H9 (cell line): ENCODE data around the gene PLXNA4. TPM values are rescaled to one million over a fixed set of nuclear protein-coding genes. Genes with fewer than 3 reads are reported as not detected.

Source experiments
- DNase-seq: peaks from one replicate; pipeline ENCODE4 v3.0.0-alpha.2; 2017
- H2AFZ ChIP-seq: one replicate; pipeline ENCODE4 v1.6.1; 2013; ENCODE audit warnings: mild to moderate bottlenecking, low read length, control low read depth, moderate library complexity
- H2AK5ac ChIP-seq: 2 replicates; pipeline ENCODE4 v1.6.1; 2013; ENCODE audit warnings: low read length, control low read depth, mixed read lengths; ENCODE audit not compliant: insufficient read length
- H2BK120ac ChIP-seq: one replicate; pipeline ENCODE4 v1.6.1; 2013; ENCODE audit warnings: low read depth, mild to moderate bottlenecking, low read length, control low read depth, inconsistent platforms; ENCODE audit not compliant: poor library complexity, severe bottlenecking
- H2BK12ac ChIP-seq: 2 replicates; pipeline ENCODE4 v1.6.1; 2013; ENCODE audit warnings: low read length, control low read depth, mixed read lengths, low read depth; ENCODE audit not compliant: insufficient read length
- H2BK15ac ChIP-seq: 2 replicates; pipeline ENCODE4 v1.6.1; 2013; ENCODE audit warnings: low read depth, low read length, control low read depth
- H2BK20ac ChIP-seq: one replicate; pipeline ENCODE4 v1.6.1; 2013; ENCODE audit warnings: low read depth, mild to moderate bottlenecking, low read length, control low read depth, inconsistent platforms; ENCODE audit not compliant: poor library complexity, severe bottlenecking
- H2BK5ac ChIP-seq: 2 replicates; pipeline ENCODE4 v1.6.1; 2013; ENCODE audit warnings: low read length, control low read depth, mixed read lengths; ENCODE audit not compliant: insufficient read length
- H3K14ac ChIP-seq: 2 replicates; pipeline ENCODE4 v1.6.1; 2013; ENCODE audit warnings: low read length, control low read depth; ENCODE audit not compliant: insufficient read depth
- H3K18ac ChIP-seq: 2 replicates; pipeline ENCODE4 v1.6.1; 2013; ENCODE audit warnings: low read depth, mild to moderate bottlenecking, mixed read lengths, low read length, control low read depth; ENCODE audit not compliant: insufficient read length
- H3K23ac ChIP-seq: 2 replicates; pipeline ENCODE4 v1.6.1; 2013; ENCODE audit warnings: low read length, control low read depth, mixed read lengths, low read depth; ENCODE audit not compliant: insufficient read length
- H3K23me2 ChIP-seq: 2 replicates; pipeline ENCODE4 v1.6.1; 2013; ENCODE audit warnings: low read depth, mild to moderate bottlenecking, mixed read lengths, low read length, control low read depth; ENCODE audit not compliant: insufficient read length, poor library complexity, severe bottlenecking
- H3K27ac ChIP-seq: 2 replicates; pipeline ENCODE4 v1.5.1; 2013; ENCODE audit warnings: low read length, control low read depth, mixed read lengths, low read depth; ENCODE audit not compliant: insufficient read length
- H3K27me3 ChIP-seq: 2 replicates; pipeline ENCODE4 v1.6.1; 2013; ENCODE audit warnings: low read length, control low read depth, inconsistent platforms; ENCODE audit not compliant: insufficient read depth
- H3K4ac ChIP-seq: 2 replicates; pipeline ENCODE4 v1.6.1; 2013; ENCODE audit warnings: low read depth, mild to moderate bottlenecking, control low read depth, inconsistent platforms, low read length, moderate library complexity
- H3K4me1 ChIP-seq: 2 replicates; pipeline ENCODE4 v1.6.1; 2013; ENCODE audit warnings: low read length, control low read depth, inconsistent platforms; ENCODE audit not compliant: insufficient read depth
- H3K4me2 ChIP-seq: 2 replicates; pipeline ENCODE4 v1.6.1; 2013; ENCODE audit warnings: low read length, control low read depth, mixed read lengths; ENCODE audit not compliant: insufficient read length, insufficient read depth
- H3K56ac ChIP-seq: 2 replicates; pipeline ENCODE4 v1.6.1; 2013; ENCODE audit warnings: low read depth, mild to moderate bottlenecking, mixed read lengths, low read length, control low read depth; ENCODE audit not compliant: insufficient read length
- H3K79me1 ChIP-seq: 2 replicates; pipeline ENCODE4 v1.6.1; 2013; ENCODE audit warnings: low read depth, mild to moderate bottlenecking, moderate library complexity, low read length, control low read depth, inconsistent platforms; ENCODE audit not compliant: insufficient read depth, poor library complexity, severe bottlenecking
- H3K79me2 ChIP-seq: 2 replicates; pipeline ENCODE4 v1.6.1; 2013; ENCODE audit warnings: low read length, control low read depth, inconsistent platforms; ENCODE audit not compliant: insufficient read depth
- H3K9ac ChIP-seq: 2 replicates; pipeline ENCODE4 v1.6.1; 2013; ENCODE audit warnings: low read length, control low read depth, mixed read lengths; ENCODE audit not compliant: insufficient read length; ENCODE audit errors: extremely low read depth
- H3K9me3 ChIP-seq: one replicate; pipeline ENCODE4 v1.6.1; 2013; ENCODE audit warnings: low read depth, low read length, inconsistent platforms; ENCODE audit not compliant: control insufficient read depth
- H3T11ph ChIP-seq: one replicate; pipeline ENCODE4 v1.6.1; 2013; ENCODE audit warnings: mild to moderate bottlenecking, low read length, control low read depth, inconsistent platforms
- H4K20me1 ChIP-seq: one replicate; pipeline ENCODE4 v1.6.1; 2013; ENCODE audit not compliant: control insufficient read depth, insufficient read length, insufficient read depth
- H4K5ac ChIP-seq: 2 replicates; pipeline ENCODE4 v1.6.1; 2013; ENCODE audit warnings: low read depth, mild to moderate bottlenecking, mixed read lengths, low read length, control low read depth; ENCODE audit not compliant: insufficient read length
- H4K8ac ChIP-seq: replicated peaks from 2 replicates; pipeline ENCODE4 v1.6.1; 2013; ENCODE audit warnings: low read length, control low read depth, mixed read lengths, low read depth; ENCODE audit not compliant: insufficient read length
- H4K91ac ChIP-seq: 2 replicates; pipeline ENCODE4 v1.6.1; 2013; ENCODE audit warnings: low read depth, mild to moderate bottlenecking, moderate library complexity, mixed read lengths, low read length, control low read depth; ENCODE audit not compliant: insufficient read length
- H3K27ac Mint-ChIP-seq, 3 experiments: 2 replicates in 2 of 3; 3 replicates in 1 of 3; pipeline ENCODE4 v1.8.0; 2020 to 2021; ENCODE audit warnings: mixed read lengths in 3 of 3, mild to moderate bottlenecking in 1 of 3, moderate library complexity in 1 of 3
- H3K27me3 Mint-ChIP-seq: 2 replicates; pipeline ENCODE4 v1.8.0; 2021; ENCODE audit warnings: low read depth, mild to moderate bottlenecking, moderate library complexity, mixed read lengths
- H3K36me3 Mint-ChIP-seq, 3 experiments: 2 replicates in 2 of 3; 3 replicates in 1 of 3; pipeline ENCODE4 v1.8.0; 2020 to 2021; ENCODE audit warnings: low read depth in 3 of 3, mixed read lengths in 3 of 3; ENCODE audit not compliant: insufficient read depth in 1 of 3
- H3K4me1 Mint-ChIP-seq, 2 experiments: 2 replicates each; pipeline ENCODE4 v1.8.0; 2020; ENCODE audit warnings: mixed read lengths in 2 of 2
- H3K4me3 Mint-ChIP-seq, 2 experiments: 2 replicates in 1 of 2; 3 replicates in 1 of 2; pipeline ENCODE4 v1.8.0; 2020 to 2021; ENCODE audit warnings: mild to moderate bottlenecking in 2 of 2, mixed read lengths in 2 of 2, moderate library complexity in 1 of 2
- H3K9me3 Mint-ChIP-seq, 2 experiments: 2 replicates in 1 of 2; 3 replicates in 1 of 2; pipeline ENCODE4 v1.8.0; 2020; ENCODE audit warnings: mild to moderate bottlenecking in 2 of 2, mixed read lengths in 2 of 2, moderate library complexity in 1 of 2
- WGBS: extraction: QIAGEN DNeasy Blood & Tissue Kit; methylation state at CpG from one replicate; pipeline ENCODE4 v1.1.7; 2013; ENCODE audit warnings: missing lambda C conversion rate, low lambda C conversion rate, mixed read lengths; ENCODE audit not compliant: insufficient read length; ENCODE audit errors: extremely low coverage; 5-methylcytosine and 5-hydroxymethylcytosine counted together
- total RNA-seq: library from RNA; stranded (reverse); gene quantifications from 2 replicates; pipeline ENCODE4 v1.2.1, GENCODE V29; 2021
- TF ChIP-seq, protein P1 (sequence below): fragments of 200-600 bp; sonication (generic); conservative IDR thresholded peaks from 3 replicates; pipeline ENCODE4 v1.8.0; 2021; ENCODE audit warnings: antibody characterized with exemption, mild to moderate bottlenecking

Gene PLXNA4
- total RNA-seq, 1 experiment from 2014 or later, result 0.35 TPM

DNA sequence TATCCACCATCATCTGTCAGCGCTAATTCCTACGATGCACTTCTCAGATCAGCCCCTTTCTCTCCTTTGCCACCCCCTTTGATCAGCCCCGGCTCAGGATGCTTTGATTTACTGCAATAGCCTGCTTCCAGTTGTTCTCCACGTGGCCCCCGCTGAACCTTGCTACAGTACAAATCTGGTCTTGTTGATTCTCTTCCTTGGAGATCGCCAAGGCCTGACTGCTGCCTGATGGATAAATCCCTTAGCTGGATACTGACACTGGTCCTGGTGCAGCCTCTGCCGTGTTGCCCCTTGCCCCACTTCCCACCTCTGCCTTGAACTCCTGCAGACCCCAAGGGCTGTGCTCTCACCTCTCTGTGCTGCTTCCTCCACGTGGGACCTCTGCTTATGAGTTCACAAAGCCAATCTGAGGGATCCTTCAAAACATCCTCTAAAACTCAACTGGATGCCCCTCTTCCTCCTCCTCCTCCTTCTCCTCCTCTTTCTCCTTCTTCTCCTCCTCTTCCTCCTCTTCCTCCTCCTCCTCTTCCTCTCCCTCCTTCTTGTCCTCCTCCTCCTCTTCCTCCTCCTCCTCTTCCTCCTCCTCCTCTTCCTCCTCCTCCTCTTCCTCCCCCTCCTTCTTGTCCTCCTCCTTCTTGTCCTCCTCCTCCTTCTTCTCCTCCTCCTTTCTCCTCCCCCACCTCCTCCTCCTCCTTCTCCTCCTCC lies 15.3 kb downstream of the PLXNA4 start:
- H3K9me3 ChIP-seq, result no peaks in the 10 kb centered on the region
- H3K27me3 ChIP-seq, result peaks cover 11% of the 10 kb centered on the region; the same call in 1 of the 2 replicates
- H3K9me3 Mint-ChIP-seq, result peaks cover 4 to 23% of the 10 kb centered on the region in 2 experiments; a peak in 4 of 5 replicates

More for the DNA sequence above, 15.3 kb downstream of the PLXNA4 start:
- no peak overlapping the region for H3K27ac ChIP-seq
- H2BK120ac ChIP-seq, result no peak overlapping the region
- Mint-ChIP-seq H3K4me1 (peaks cover 15 to 16% of the 10 kb centered on the region in 2 experiments), H3K4me3 (no peak overlapping the region), H3K27me3 (peaks cover 93% of the 10 kb centered on the region), H3K27ac (no peak overlapping the region), H3K36me3 (peaks cover 0 to 3% (median 0%) of the 10 kb centered on the region in 3 experiments; a peak in 3 of 7 replicates)
- no peak overlapping the region for H2BK15ac ChIP-seq
- H2AK5ac ChIP-seq, result no peak overlapping the region
- H4K8ac ChIP-seq, result no peak overlapping the region
- H3K9ac ChIP-seq, result no peak overlapping the region
- WGBS, result no CpG with 5 or more reads among the region's 8 CpGs
- no peak overlapping the region for H3K23ac ChIP-seq
- no peaks in the 10 kb centered on the region for H3K23me2 ChIP-seq
- no peak overlapping the region for H3K4me2 ChIP-seq
- no peak overlapping the region; the same call in 1 of the 2 replicates for H3K14ac ChIP-seq
- no peak overlapping the region for H4K91ac ChIP-seq
- no peak overlapping the region for H3K56ac ChIP-seq
- H4K20me1 ChIP-seq, result no peaks in the 10 kb centered on the region
- H3K18ac ChIP-seq, result no peak overlapping the region
- H3K79me2 ChIP-seq, result no peaks in the 10 kb centered on the region
- H3K79me1 ChIP-seq, result no peaks in the 10 kb centered on the region
- H4K5ac ChIP-seq, result no peak overlapping the region
- no peak overlapping the region for H3T11ph ChIP-seq
- DNase-seq, result no peak
- H2AFZ ChIP-seq, result no peak overlapping the region
- no peaks in the 10 kb centered on the region for H3K4me1 ChIP-seq
- no peak overlapping the region for H2BK20ac ChIP-seq
- no peak overlapping the region for H2BK5ac ChIP-seq
- no peak overlapping the region for H3K4ac ChIP-seq
- H2BK12ac ChIP-seq, result no peak overlapping the region
- TF ChIP-seq, protein P1, sequence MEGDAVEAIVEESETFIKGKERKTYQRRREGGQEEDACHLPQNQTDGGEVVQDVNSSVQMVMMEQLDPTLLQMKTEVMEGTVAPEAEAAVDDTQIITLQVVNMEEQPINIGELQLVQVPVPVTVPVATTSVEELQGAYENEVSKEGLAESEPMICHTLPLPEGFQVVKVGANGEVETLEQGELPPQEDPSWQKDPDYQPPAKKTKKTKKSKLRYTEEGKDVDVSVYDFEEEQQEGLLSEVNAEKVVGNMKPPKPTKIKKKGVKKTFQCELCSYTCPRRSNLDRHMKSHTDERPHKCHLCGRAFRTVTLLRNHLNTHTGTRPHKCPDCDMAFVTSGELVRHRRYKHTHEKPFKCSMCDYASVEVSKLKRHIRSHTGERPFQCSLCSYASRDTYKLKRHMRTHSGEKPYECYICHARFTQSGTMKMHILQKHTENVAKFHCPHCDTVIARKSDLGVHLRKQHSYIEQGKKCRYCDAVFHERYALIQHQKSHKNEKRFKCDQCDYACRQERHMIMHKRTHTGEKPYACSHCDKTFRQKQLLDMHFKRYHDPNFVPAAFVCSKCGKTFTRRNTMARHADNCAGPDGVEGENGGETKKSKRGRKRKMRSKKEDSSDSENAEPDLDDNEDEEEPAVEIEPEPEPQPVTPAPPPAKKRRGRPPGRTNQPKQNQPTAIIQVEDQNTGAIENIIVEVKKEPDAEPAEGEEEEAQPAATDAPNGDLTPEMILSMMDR, result no peak
